SK-N-SH (cell line): Measurements from ENCODE around the gene HMG20A. TPM values are rescaled to one million over a fixed set of nuclear protein-coding genes. Genes with fewer than 3 reads are reported as not detected.

ENCODE experiments used
- CTCF ChIA-PET: fragments of 300-600, 350-600 bp; formaldehyde crosslinking; extraction: SDS; loops from one replicate; lab custom pipeline; 2021; lab: Yijun Ruan, JAX
- POLR2A ChIA-PET: fragments of 350-600 bp; sonication (Branson Sonifier 250); formaldehyde crosslinking; extraction: SDS; loops from one replicate; lab custom pipeline; 2020; ENCODE audit warnings: antibody characterized with exemption, inconsistent platforms; lab: Yijun Ruan, JAX
- DNase-seq: peaks from one replicate; pipeline ENCODE4 v3.0.0; 2012
- H2AFZ ChIP-seq: fragments of 200-600 bp; sonication (generic); 2 replicates; pipeline ENCODE4 v1.8.1; 2016; ENCODE audit warnings: antibody characterized with exemption, mild to moderate bottlenecking, low read depth
- H3F3A ChIP-seq: fragments of 200-600 bp; sonication (generic); replicated peaks from 2 replicates; pipeline ENCODE3; 2016; ENCODE audit warnings: antibody characterized with exemption, mild to moderate bottlenecking; ENCODE audit not compliant: insufficient read depth
- H3K27ac ChIP-seq, 2 experiments: fragments of 200-500 bp in 1 of 2; fragments of 200-600 bp in 1 of 2; sonication (Bioruptor generic) in 1 of 2; sonication (generic), shearing (Covaris generic) in 1 of 2; 2 replicates each; pipeline versions ENCODE4 v1.5.1 to v1.6.1; 2014 to 2016; ENCODE audit warnings: low read depth in 2 of 2, inconsistent platforms in 1 of 2, low read length in 1 of 2, mild to moderate bottlenecking in 1 of 2, mixed read lengths in 1 of 2
- H3K27me3 ChIP-seq: fragments of 200-600 bp; sonication (generic), shearing (Covaris generic); 2 replicates; pipeline ENCODE4 v1.6.1; 2016; ENCODE audit warnings: mixed run types; ENCODE audit not compliant: insufficient read depth
- H3K36me3 ChIP-seq, 2 experiments: fragments of 200-500 bp in 1 of 2; fragments of 200-600 bp in 1 of 2; sonication (Bioruptor generic) in 1 of 2; sonication (generic) in 1 of 2; replicated peaks in 1 of 2; 2 replicates each; pipeline versions ENCODE3 to v1.5.1; 2014 to 2016; ENCODE audit warnings: low read length in 1 of 2, mild to moderate bottlenecking in 1 of 2; ENCODE audit not compliant: insufficient read depth in 2 of 2, control insufficient read depth in 1 of 2
- H3K4me1 ChIP-seq, 2 experiments: fragments of 200-500 bp in 1 of 2; fragments of 200-600 bp in 1 of 2; sonication (Bioruptor generic) in 1 of 2; sonication (generic), shearing (Covaris generic) in 1 of 2; 2 replicates each; pipeline versions ENCODE4 v1.5.1 to v1.6.1; 2014 to 2016; ENCODE audit warnings: low read depth in 1 of 2, low read length in 1 of 2, mixed run types in 1 of 2; ENCODE audit not compliant: insufficient read depth in 2 of 2, control insufficient read depth in 1 of 2
- H3K4me2 ChIP-seq: fragments of 200-600 bp; sonication (generic), shearing (Covaris generic); 2 replicates; pipeline ENCODE4 v1.6.1; 2017; ENCODE audit warnings: mixed run types
- H3K4me3 ChIP-seq, 2 experiments: fragments of 200-500 bp in 1 of 2; fragments of 200-600 bp in 1 of 2; sonication (Bioruptor generic) in 1 of 2; sonication (generic), shearing (Covaris generic) in 1 of 2; 2 replicates each; pipeline versions ENCODE4 v1.5.1 to v1.8.1; 2014 to 2016; ENCODE audit warnings: low read depth in 2 of 2, inconsistent platforms in 1 of 2, low read length in 1 of 2, mild to moderate bottlenecking in 1 of 2, mixed read lengths in 1 of 2, moderate library complexity in 1 of 2
- H3K79me2 ChIP-seq: fragments of 200-600 bp; sonication (generic); 2 replicates; pipeline ENCODE4 v1.8.1; 2017; ENCODE audit warnings: mild to moderate bottlenecking; ENCODE audit not compliant: insufficient read depth
- H3K9ac ChIP-seq: fragments of 200-600 bp; sonication (generic); 2 replicates; pipeline ENCODE4 v1.6.1; 2017; ENCODE audit warnings: mixed run types
- H3K9me2 ChIP-seq: fragments of 200-600 bp; sonication (generic); 2 replicates; pipeline ENCODE4 v1.6.1; 2017; ENCODE audit warnings: mixed run types
- H3K9me3 ChIP-seq: fragments of 200-600 bp; sonication (generic); 2 replicates; pipeline ENCODE4 v1.6.1; 2017; ENCODE audit warnings: mixed run types, mild to moderate bottlenecking, moderate library complexity
- H4K20me1 ChIP-seq: fragments of 200-600 bp; sonication (generic); 2 replicates; pipeline ENCODE4 v1.6.1; 2017; ENCODE audit warnings: mild to moderate bottlenecking, mixed run types; ENCODE audit not compliant: insufficient read depth
- CTCF ChIP-seq: fragments of 200-600 bp; sonication (generic); IDR thresholded peaks from 2 replicates; pipeline ENCODE4 v1.6.1; 2017; ENCODE audit warnings: antibody characterized with exemption, mild to moderate bottlenecking, moderate library complexity
- ELF1 ChIP-seq: IDR thresholded peaks from 2 replicates; pipeline ENCODE4 v1.4.0; 2012
- FOXJ3 ChIP-seq: sonication (generic); formaldehyde crosslinking; IDR thresholded peaks from 2 replicates; pipeline ENCODE4 v1.5.1; 2020; ENCODE audit warnings: mild to moderate bottlenecking, missing genetic modification reagents
- FOXM1 ChIP-seq: IDR thresholded peaks from 2 replicates; pipeline ENCODE4 v1.4.0; 2012; ENCODE audit warnings: low read depth, mild to moderate bottlenecking
- IRF3 ChIP-seq: fragments of 150-350 bp; IDR thresholded peaks from 2 replicates; pipeline ENCODE4 v1.6.1; 2016; ENCODE audit warnings: mild to moderate bottlenecking, low read depth, low read length
- MAX ChIP-seq: IDR thresholded peaks from 2 replicates; pipeline ENCODE4 v1.4.0; 2012; ENCODE audit warnings: low read depth
- MXI1 ChIP-seq: IDR thresholded peaks from 2 replicates; pipeline ENCODE4 v1.6.1; 2012; ENCODE audit warnings: mild to moderate bottlenecking, low read depth, low read length, improper control_type of control experiment
- NFIC ChIP-seq: IDR thresholded peaks from 2 replicates; pipeline ENCODE4 v1.4.0; 2012; ENCODE audit warnings: borderline replicate concordance
- NRF1 ChIP-seq: IDR thresholded peaks from 2 replicates; pipeline ENCODE4 v1.6.1; 2012; ENCODE audit warnings: low read depth, mild to moderate bottlenecking, low read length
- POLR2AphosphoS5 ChIP-seq: IDR thresholded peaks from 2 replicates; pipeline ENCODE4 v1.6.1; 2012; ENCODE audit warnings: low read depth, low read length
- SIN3A ChIP-seq: IDR thresholded peaks from 2 replicates; pipeline ENCODE4 v1.6.1; 2012; ENCODE audit warnings: low read depth, mild to moderate bottlenecking, low read length, moderate library complexity, borderline replicate concordance
- TCF12 ChIP-seq: IDR thresholded peaks from 2 replicates; pipeline ENCODE4 v1.4.0; 2012
- USF1 ChIP-seq: IDR thresholded peaks from 2 replicates; pipeline ENCODE4 v1.4.0; 2012; ENCODE audit warnings: low read depth, borderline replicate concordance
- YY1 ChIP-seq: IDR thresholded peaks from 2 replicates; pipeline ENCODE4 v1.4.0; 2012; ENCODE audit warnings: low read depth, mild to moderate bottlenecking
- ZBTB33 ChIP-seq: IDR thresholded peaks from 2 replicates; pipeline ENCODE4 v1.4.0; 2012; ENCODE audit warnings: low read depth, borderline replicate concordance
- WGBS: methylation state at CpG from one replicate; pipeline ENCODE4 v1.1.6; 2017; ENCODE audit warnings: low lambda C conversion rate; 5-methylcytosine and 5-hydroxymethylcytosine counted together
- polyA plus RNA-seq, 3 experiments: library from polyadenylated mRNA; depleted of rRNA; stranded (reverse); fragments of >200 nt; gene quantifications; 2 replicates each; pipeline ENCODE4 v1.2.3, GENCODE V29; 2012

HMG20A gene
- polyA plus RNA-seq, 1 of the 3 experiments (the other 2 are of a cell fraction): 27.7 TPM

- Histone ChIP-seq H3K4me1 (peaks cover 0 to 46% of the 10 kb centered on the region in 2 experiments; a peak in 1 of 4 replicates), H4K20me1 (no peaks in the 10 kb centered on the region), H3K36me3 (no peaks in the 10 kb centered on the region), H3K9ac (no peak overlapping the region), H3K4me2 (no peak overlapping the region), H3F3A (no peaks in the 10 kb centered on the region), H3K9me3 (no peaks in the 10 kb centered on the region), H3K27me3 (no peaks in the 10 kb centered on the region), H3K4me3 (no peak overlapping the region), H3K79me2 (no peaks in the 10 kb centered on the region), H3K9me2 (no peaks in the 10 kb centered on the region), H2AFZ (no peak overlapping the region), H3K27ac (no peak overlapping the region)
- TF ChIP-seq NFIC (no peak), YY1 (no peak), ZBTB33 (no peak), FOXJ3 (CRISPR knock-in tag) (no peak), SIN3A (no peak), CTCF (no peak), NRF1 (no peak), POLR2AphosphoS5 (no peak), ELF1 (no peak), FOXM1 (no peak), USF1 (no peak), TCF12 (no peak), MAX (no peak), MXI1 (no peak), IRF3 (no peak)
- 86% methylated on average over 7 of the region's 7 CpGs for WGBS
- no peak for DNase-seq
- ChIA-PET CTCF (interaction anchor here (2.0 to 3.0 kb wide), 2 partner anchors 13 to 34 kb away, joined by 5 to 22 read pairs; no protein-coding TSS in a partner anchor), POLR2A (no interaction called here)
These were observed 109.9 kb downstream of the HMG20A start for GRCh38 chr15:77530576-77530975.
